GM12873 (cell line): ENCODE data around the gene ADH5.

Source experiments
- TF ChIP-seq, protein P1 (sequence below): IDR thresholded peaks from 2 replicates; pipeline ENCODE4 v1.5.1; 2012; ENCODE audit warnings: low read depth, mild to moderate bottlenecking, moderate library complexity, low read length, control low read depth; ENCODE audit not compliant: insufficient read depth; ENCODE audit errors: missing control alignments

ADH5 gene

GRCh38 chr4:99061048-99061700, 27.4 kb downstream of the ADH5 start:
- TF ChIP-seq, protein P1, sequence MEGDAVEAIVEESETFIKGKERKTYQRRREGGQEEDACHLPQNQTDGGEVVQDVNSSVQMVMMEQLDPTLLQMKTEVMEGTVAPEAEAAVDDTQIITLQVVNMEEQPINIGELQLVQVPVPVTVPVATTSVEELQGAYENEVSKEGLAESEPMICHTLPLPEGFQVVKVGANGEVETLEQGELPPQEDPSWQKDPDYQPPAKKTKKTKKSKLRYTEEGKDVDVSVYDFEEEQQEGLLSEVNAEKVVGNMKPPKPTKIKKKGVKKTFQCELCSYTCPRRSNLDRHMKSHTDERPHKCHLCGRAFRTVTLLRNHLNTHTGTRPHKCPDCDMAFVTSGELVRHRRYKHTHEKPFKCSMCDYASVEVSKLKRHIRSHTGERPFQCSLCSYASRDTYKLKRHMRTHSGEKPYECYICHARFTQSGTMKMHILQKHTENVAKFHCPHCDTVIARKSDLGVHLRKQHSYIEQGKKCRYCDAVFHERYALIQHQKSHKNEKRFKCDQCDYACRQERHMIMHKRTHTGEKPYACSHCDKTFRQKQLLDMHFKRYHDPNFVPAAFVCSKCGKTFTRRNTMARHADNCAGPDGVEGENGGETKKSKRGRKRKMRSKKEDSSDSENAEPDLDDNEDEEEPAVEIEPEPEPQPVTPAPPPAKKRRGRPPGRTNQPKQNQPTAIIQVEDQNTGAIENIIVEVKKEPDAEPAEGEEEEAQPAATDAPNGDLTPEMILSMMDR: no peak

- TF ChIP-seq, protein P1: no peak
Observed at GRCh38 chr4:99059550-99059949, 29.0 kb downstream of the ADH5 start.

DNA sequence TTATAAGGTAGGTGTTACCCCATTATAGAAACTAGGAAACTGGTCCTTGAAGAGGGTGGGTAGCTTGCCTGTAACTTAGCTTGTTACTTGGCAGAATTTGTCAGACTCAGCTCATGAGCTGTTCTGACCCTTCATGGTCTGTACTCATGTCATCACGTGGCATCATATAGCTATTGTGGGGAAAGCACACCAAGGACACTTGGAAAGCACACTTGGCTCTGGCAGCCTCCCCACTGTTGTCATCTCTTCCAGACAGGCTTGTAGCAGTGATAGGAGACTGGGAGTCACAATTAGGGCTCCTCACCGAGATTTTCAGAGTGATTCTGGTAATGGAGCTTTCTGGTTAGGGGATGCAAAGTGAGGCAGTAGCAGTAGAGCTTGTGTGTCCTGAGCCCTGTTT, 30.4 kb downstream of the ADH5 start:
- TF ChIP-seq, protein P1: no peak

- TF ChIP-seq, protein P1: no peak
Observed at GRCh38 chr4:99054428-99054994, 34.1 kb downstream of the ADH5 start.

DNA sequence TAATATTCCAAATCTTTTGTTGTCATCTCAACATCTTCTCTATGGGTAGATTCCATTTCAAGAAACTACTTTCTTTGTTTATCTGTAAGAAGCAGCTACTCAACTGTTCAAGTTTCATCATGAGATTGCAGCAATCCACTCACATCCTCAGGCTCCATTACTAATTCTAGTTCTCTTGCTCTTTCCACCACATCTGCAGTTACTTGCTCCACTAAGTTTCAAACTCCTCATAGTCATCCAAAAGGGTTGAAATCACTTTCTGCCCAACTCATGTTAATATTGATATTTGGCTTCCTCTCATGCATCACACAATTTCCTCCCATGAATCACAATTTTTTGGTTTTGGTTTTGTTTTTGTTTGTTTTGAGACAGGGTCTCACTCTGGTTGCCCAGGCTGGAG, 35.7 kb downstream of the ADH5 start:
- TF ChIP-seq, protein P1: no peak

DNA sequence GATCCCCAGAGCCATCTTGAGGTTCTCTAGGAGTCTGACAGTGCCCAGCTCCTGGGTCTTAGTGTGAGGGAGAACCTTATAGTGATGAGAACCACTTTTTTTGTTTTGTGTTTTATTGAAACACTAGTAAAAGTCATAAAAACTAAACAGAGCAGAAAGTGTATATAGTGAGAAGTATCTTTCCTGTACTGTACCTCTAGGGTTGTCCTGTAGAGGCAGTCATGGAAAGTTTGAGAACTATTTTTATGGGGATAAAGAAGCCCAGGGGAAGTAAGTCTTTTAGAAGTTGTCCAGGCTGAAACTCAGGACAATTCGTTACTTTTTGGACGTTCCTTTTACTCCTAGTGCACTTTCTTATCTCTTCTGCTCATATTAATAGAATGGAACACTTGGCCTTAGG, 40.9 kb downstream of the ADH5 start:
- TF ChIP-seq, protein P1: no peak

DNA sequence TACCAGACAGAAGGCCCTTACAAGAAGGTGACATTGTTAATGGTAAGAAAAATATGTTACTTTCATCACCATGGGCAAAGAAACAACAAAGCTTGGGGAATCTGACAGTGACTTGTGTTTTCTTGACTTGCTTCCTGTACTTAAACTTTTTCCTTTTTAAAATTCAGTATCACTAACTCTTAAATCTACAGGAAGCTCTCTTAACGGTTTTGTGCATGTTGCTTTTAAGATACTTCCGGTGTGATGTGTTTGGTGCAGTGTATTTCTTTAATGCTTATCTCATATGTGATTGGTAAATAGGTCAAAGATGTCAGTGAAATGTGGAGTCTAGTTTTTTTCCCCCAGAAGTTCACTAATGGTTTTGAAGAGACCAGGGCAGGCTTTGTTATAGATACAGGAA, 45.2 kb downstream of the ADH5 start:
- TF ChIP-seq, protein P1: no peak
